Transverse colon (tissue), 4 donors: ENCODE measurements around the gene SPCS3. TPM values are rescaled to one million over a fixed set of nuclear protein-coding genes. Genes with fewer than 3 reads are reported as not detected.

Experiments used
- DNase-seq: peaks from one replicate; pipeline ENCODE4 v3.0.0-alpha.2; 2019
- H3K27ac ChIP-seq, 4 donors: fragments of 200-600 bp; sonication (generic); 2 replicates each; pipeline ENCODE4 v1.5.1; 2016 to 2018; ENCODE audit warnings: inconsistent platforms in 4 of 4
- H3K27me3 ChIP-seq: fragments of 200-600 bp; sonication (generic); 2 replicates; pipeline ENCODE4 v1.5.1; 2017; ENCODE audit warnings: inconsistent platforms
- H3K36me3 ChIP-seq, 4 donors: fragments of 200-600 bp; sonication (generic); 2 replicates each; pipeline ENCODE4 v1.5.1; 2017 to 2019; ENCODE audit warnings: inconsistent platforms in 4 of 4
- H3K4me1 ChIP-seq, 4 donors: fragments of 200-600 bp; sonication (generic); 2 replicates each; pipeline ENCODE4 v1.5.1; 2017 to 2020; ENCODE audit warnings: inconsistent platforms in 4 of 4
- H3K4me3 ChIP-seq, 4 donors: fragments of 200-600 bp; sonication (generic); 1 replicate in 1 of 4; 2 replicates in 3 of 4; pipeline versions ENCODE4 v1.5.1 to v1.6.1; 2017 to 2019; ENCODE audit warnings: inconsistent platforms in 4 of 4
- H3K9me3 ChIP-seq, 2 donors: fragments of 200-600 bp; sonication (generic); 2 replicates each; pipeline ENCODE4 v1.5.1; 2017 to 2019; ENCODE audit warnings: inconsistent platforms in 2 of 2
- CTCF ChIP-seq, 5 experiments: fragments of 200-600 bp in 3 of 5; fragments of 450-650 bp in 2 of 5; sonication (generic) in 3 of 5; IDR thresholded peaks; 1 replicate in 2 of 5; 2 replicates in 3 of 5; pipeline ENCODE4 v1.5.1; 2016 to 2017; ENCODE audit warnings: antibody characterized with exemption in 5 of 5, inconsistent platforms in 3 of 5, mild to moderate bottlenecking in 2 of 5, moderate library complexity in 1 of 5
- EP300 ChIP-seq: sonication (generic); formaldehyde crosslinking; IDR thresholded peaks from one replicate; pipeline ENCODE4 v1.6.1; 2017; ENCODE audit warnings: antibody characterized with exemption, low read depth
- POLR2A ChIP-seq: fragments of 450-650 bp; IDR thresholded peaks from one replicate; pipeline ENCODE4 v1.6.1; 2016; ENCODE audit warnings: antibody characterized with exemption, mild to moderate bottlenecking, moderate library complexity
- POLR2AphosphoS5 ChIP-seq, 3 donors: sonication (generic); formaldehyde crosslinking; IDR thresholded peaks; one replicate each; pipeline ENCODE4 v1.6.1; 2016; ENCODE audit warnings: antibody characterized with exemption in 3 of 3
- WGBS, 2 donors: methylation state at CpG; one replicate each; pipeline ENCODE4 v1.1.5; 2018; ENCODE audit warnings: low coverage in 1 of 2; 5-methylcytosine and 5-hydroxymethylcytosine counted together
- in situ Hi-C, 4 donors: fragments of 200-750 bp; cut with MboI; loops; one replicate each; pipeline versions ENCODE4 v1.15.0 to v1.15.1; 2017; ENCODE audit warnings: low sequenced_read_pairs in 3 of 4, low pct_ligation_motif_present in 1 of 4, low pct_unique_long_range_greater_than_20kb in 1 of 4
- intact Hi-C: fragments of 100-400 bp; cut with DNase I; formaldehyde crosslinking; loops from one replicate; pipeline ENCODE4 v1.15.1; 2023; ENCODE audit warnings: low total_unique reads
- total RNA-seq, 4 donors: library from RNA; depleted of rRNA; stranded (reverse); fragments of >200 nt; gene quantifications; one replicate each; pipeline ENCODE4 v1.1.0, GENCODE V29; 2016

The SPCS3 gene
- total RNA-seq, 4 donors from 2014 or later, result 23.2 to 77.8 (median 33.8) TPM

- no peak for TF ChIP-seq CTCF (IDR thresholded peaks at IDR 0.05)
- no peak for TF ChIP-seq EP300
- TF ChIP-seq POLR2A, result no peak
- TF ChIP-seq POLR2AphosphoS5 (IDR thresholded peaks at IDR 0.05), result no peak
- Histone ChIP-seq H3K4me3 (no peak overlapping the region), H3K27ac (no peak overlapping the region), H3K36me3 (no peaks in the 10 kb centered on the region), H3K4me1 (no peaks in the 10 kb centered on the region), H3K9me3 (no peaks in the 10 kb centered on the region), H3K27me3 (no peaks in the 10 kb centered on the region)
- in situ Hi-C loops, result no loop called here
- WGBS, 2 donors, result 81 to 83% methylated on average over 6 of the region's 6 CpGs
- DNase-seq, result no peak
- intact Hi-C loops, result no loop called here
Measured at GRCh38 chr4:176298664-176299063, 21.1 kb upstream of the SPCS3 start.

DNA sequence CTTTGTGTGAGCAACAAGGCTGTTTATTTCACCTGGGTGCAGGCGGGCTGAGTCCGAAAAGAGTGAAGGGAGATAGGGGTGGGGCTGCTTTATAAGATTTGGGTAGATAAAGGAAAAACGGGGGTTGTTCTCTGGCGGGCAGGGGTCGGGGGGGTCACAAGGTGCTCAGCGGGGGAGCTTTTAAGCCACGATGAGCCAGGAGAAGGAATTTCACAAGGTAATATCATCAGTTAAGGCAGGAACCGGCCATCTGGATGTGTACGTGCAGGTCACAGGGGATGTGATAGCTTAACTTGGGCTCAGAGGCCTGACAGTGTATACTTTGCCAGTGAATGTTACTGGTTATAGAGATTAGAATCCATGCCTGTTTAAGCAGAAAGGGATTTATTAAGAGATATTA is 19.7 kb upstream of the SPCS3 start:
- WGBS, 2 donors, result 93% methylated on average over 6 of the region's 9 CpGs; no CpG with 5 or more reads in 1 of the 2 donors
- H3K4me1 ChIP-seq, result no peaks in the 10 kb centered on the region
- H3K36me3 ChIP-seq, result no peaks in the 10 kb centered on the region
- H3K27ac ChIP-seq, result no peak overlapping the region
- in situ Hi-C loops (loop anchor here in 1 of 4 donors (25.0 kb wide), 1 partner anchor 238 kb away; the partner anchor contains the start of gene WDR17), intact Hi-C loops (no loop called here)
- no peaks in the 10 kb centered on the region for H3K9me3 ChIP-seq
- DNase-seq, result no peak
- H3K4me3 ChIP-seq, result no peak overlapping the region
- no peak for TF ChIP-seq EP300
- no peak for TF ChIP-seq POLR2A
- no peak for TF ChIP-seq POLR2AphosphoS5 (IDR thresholded peaks at IDR 0.05)
- no peak for TF ChIP-seq CTCF (IDR thresholded peaks at IDR 0.05)
- no peaks in the 10 kb centered on the region for H3K27me3 ChIP-seq

- intact Hi-C loops (no loop called here), in situ Hi-C loops (loop anchor here in 1 of 4 donors (25.0 kb wide), 1 partner anchor 238 kb away; the partner anchor contains the start of gene WDR17)
- no peaks in the 10 kb centered on the region for H3K27me3 ChIP-seq
- no peaks in the 10 kb centered on the region for H3K9me3 ChIP-seq
- H3K4me1 ChIP-seq, result no peaks in the 10 kb centered on the region
- no peaks in the 10 kb centered on the region for H3K36me3 ChIP-seq
- TF ChIP-seq EP300 (no peak), POLR2A (no peak), CTCF (IDR thresholded peaks at IDR 0.05) (no peak), POLR2AphosphoS5 (IDR thresholded peaks at IDR 0.05) (no peak)
- no peak overlapping the region for H3K4me3 ChIP-seq
- H3K27ac ChIP-seq, result no peak overlapping the region
- DNase-seq, result no peak
Measured at GRCh38 chr4:176300565-176300964, 19.2 kb upstream of the SPCS3 start.

DNA sequence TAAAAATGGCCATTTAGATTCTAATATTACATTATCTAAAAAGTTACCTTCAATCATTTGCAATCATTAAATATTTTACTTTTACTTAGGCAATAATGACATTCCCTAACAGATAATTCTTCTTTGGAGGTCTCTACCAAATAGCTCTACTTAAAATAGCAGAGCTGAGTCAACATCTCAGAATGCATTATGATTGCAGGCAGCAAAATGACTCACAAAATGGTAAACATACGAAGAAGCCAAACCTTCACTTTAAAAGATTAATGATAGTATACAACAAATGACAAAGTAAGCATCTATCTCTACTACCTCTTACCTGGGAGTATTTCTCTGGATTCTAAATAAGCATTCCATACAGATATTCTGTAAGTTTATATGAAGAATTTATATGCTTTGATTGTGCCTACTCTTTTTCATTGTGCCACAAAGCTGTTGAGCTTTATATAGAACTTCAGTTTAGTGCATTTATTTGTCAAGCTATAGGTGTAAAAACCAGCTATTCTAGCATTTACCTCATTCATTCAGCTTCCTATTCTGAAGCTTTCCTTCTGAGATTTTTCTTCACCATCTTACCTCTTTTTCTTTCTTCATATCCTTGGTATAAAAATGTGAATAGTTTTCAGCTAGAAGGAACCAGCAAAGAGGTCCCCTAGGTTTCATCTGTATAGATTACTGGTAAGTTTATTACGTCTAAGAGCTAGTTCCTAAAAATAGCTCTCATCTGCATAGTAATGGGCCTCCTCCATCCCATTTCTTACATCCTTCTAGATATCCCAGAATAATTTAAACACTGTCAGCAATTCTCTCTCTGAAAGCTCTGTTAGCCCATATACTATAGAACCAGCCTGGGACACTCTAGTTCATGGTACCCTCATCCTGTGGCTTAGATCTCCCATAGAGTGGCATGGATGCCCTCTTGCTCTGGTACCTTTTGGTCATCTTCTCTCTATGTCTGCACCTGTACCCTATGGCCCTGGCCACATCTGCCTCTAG is 17.2 kb upstream of the SPCS3 start:
- H3K4me3 ChIP-seq, result no peak overlapping the region
- WGBS, 2 donors, result 52 to 68% methylated on average over 2 of the region's 2 CpGs
- H3K4me1 ChIP-seq, result no peaks in the 10 kb centered on the region
- TF ChIP-seq EP300, result no peak
- no peak for TF ChIP-seq POLR2AphosphoS5 (IDR thresholded peaks at IDR 0.05)
- TF ChIP-seq CTCF (IDR thresholded peaks at IDR 0.05), result no peak
- TF ChIP-seq POLR2A, result no peak
- no peak overlapping the region for H3K27ac ChIP-seq
- no peaks in the 10 kb centered on the region for H3K27me3 ChIP-seq
- no peak for DNase-seq
- H3K36me3 ChIP-seq, result no peaks in the 10 kb centered on the region
- in situ Hi-C loops, result loop anchor here in 1 of 4 donors (25.0 kb wide), 1 partner anchor 240 kb away; the partner anchor contains the start of gene WDR17
- intact Hi-C loops, result no loop called here
- H3K9me3 ChIP-seq, result no peaks in the 10 kb centered on the region
